ENCODE results near the gene EFR3B. TPM values are rescaled to one million over a fixed set of nuclear protein-coding genes. Genes with fewer than 3 reads are reported as not detected.

EFR3B gene
- polyA plus RNA-seq, 2 of the 4 experiments (the other 2 are of a cell fraction) = 6.5 to 12.5 TPM

GRCh38 chr2:25026008-25026530 lies 15.8 kb upstream of the EFR3B start (continued):
- no peak for TF ChIP-seq JUNB (IDR thresholded peaks at IDR 0.05)
- TF ChIP-seq MYC (IDR thresholded peaks at IDR 0.05; ENCODE audit: borderline replicate concordance, low read length) = no peak
- no peak for TF ChIP-seq EHMT2 (IDR thresholded peaks at IDR 0.05; ENCODE audit: low read depth)
- TF ChIP-seq ZFP36 (IDR thresholded peaks at IDR 0.05; ENCODE audit: borderline replicate concordance, partially characterized antibody) = no peak
- TF ChIP-seq HDAC2 (IDR thresholded peaks at IDR 0.05) = no peak
- no peak for TF ChIP-seq USF2 (IDR thresholded peaks at IDR 0.05)

- H3K27ac ChIP-seq = no peak overlapping the region
- H3K4me1 ChIP-seq = no peaks in the 10 kb centered on the region
- H3K4me3 ChIP-seq = no peak overlapping the region
- TF ChIP-seq TP53 (CRISPR knock-in tag; IDR thresholded peaks at IDR 0.05) (no peak), SREBF2 (IDR thresholded peaks at IDR 0.05) (no peak), CEBPB (IDR thresholded peaks at IDR 0.05) (no peak), SMC3 (IDR thresholded peaks at IDR 0.05) (no peak), FOXS1 (CRISPR knock-in tag; IDR thresholded peaks at IDR 0.05) (no peak), BHLHE40 (IDR thresholded peaks at IDR 0.05; ENCODE audit: low read depth, low read length) (no peak), RAD21 (conservative IDR thresholded peaks at IDR 0.05 in 1 of 2, IDR thresholded peaks at IDR 0.05 in 1 of 2) (no peak)
- no peak overlapping the region for H3K4me2 ChIP-seq
- ChIA-PET CTCF (interaction anchor here (1.7 to 2.2 kb wide), 4 partner anchors 12 to 168 kb away, joined by 3 to 9 read pairs (median 6); partner anchors contain the start of gene EFR3B), POLR2A (interaction anchor here (1.7 kb wide), 1 partner anchor 12 kb away, joined by 6 read pairs; the partner anchor contains the start of gene EFR3B)
- FAIRE-seq (no peak), ATAC-seq (0 out of 6 replicates have a peak, but pooled peaks of 1 of the 2 experiments have one; percentile 24), DNase-seq (ENCODE audit: low read depth in 1 of 2, low spot score in 1 of 2) (peak in 1 of 2 experiments; percentile 15)
- no peaks in the 10 kb centered on the region; the same call in 2 of the 3 replicates for H3K9me3 ChIP-seq
- 68% methylated on average over 4 of the region's 4 CpGs for WGBS (ENCODE audit: missing lambda C conversion rate)
These were observed 12.7 kb upstream of the EFR3B start for GRCh38 chr2:25029183-25029554.

- FAIRE-seq = no peak
- no peak overlapping the region for H3K27ac ChIP-seq
- no peaks in the 10 kb centered on the region for H3K4me1 ChIP-seq
- no peak for ATAC-seq
- no peak for DNase-seq (ENCODE audit: low read depth in 1 of 2, low spot score in 1 of 2)
- 63% methylated on average over 2 of the region's 2 CpGs for WGBS (ENCODE audit: missing lambda C conversion rate)
- H3K9me3 ChIP-seq = no peaks in the 10 kb centered on the region; the same call in 2 of the 3 replicates
- no peak overlapping the region for H3K4me3 ChIP-seq
- no peak overlapping the region for H3K4me2 ChIP-seq
- TF ChIP-seq FOSL2 (IDR thresholded peaks at IDR 0.05) = no peak
- TF ChIP-seq FOSL2 (CRISPR knock-in tag; IDR thresholded peaks at IDR 0.05) = no peak
- TF ChIP-seq GATA3 (IDR thresholded peaks at IDR 0.05; ENCODE audit: borderline replicate concordance) = no peak
- TF ChIP-seq NPAS2 (CRISPR knock-in tag; IDR thresholded peaks at IDR 0.05; ENCODE audit: borderline replicate concordance) = no peak
- TF ChIP-seq HDAC2 (IDR thresholded peaks at IDR 0.05) = no peak
- no peak for TF ChIP-seq JUNB (IDR thresholded peaks at IDR 0.05)
- TF ChIP-seq ZNF302 (CRISPR knock-in tag; IDR thresholded peaks at IDR 0.05) = no peak
- TF ChIP-seq RAD21 (conservative IDR thresholded peaks at IDR 0.05 in 1 of 2, IDR thresholded peaks at IDR 0.05 in 1 of 2) = no peak
- no peak for TF ChIP-seq FOXS1 (CRISPR knock-in tag; IDR thresholded peaks at IDR 0.05)
- no peak for TF ChIP-seq ELK1 (IDR thresholded peaks at IDR 0.05; ENCODE audit: low read depth, low read length)
- TF ChIP-seq CBX2 (IDR thresholded peaks at IDR 0.05; ENCODE audit: borderline replicate concordance, low read depth) = no peak
- no peak for TF ChIP-seq HOXA7 (CRISPR knock-in tag; IDR thresholded peaks at IDR 0.05)
- TF ChIP-seq SMC3 (IDR thresholded peaks at IDR 0.05) = no peak
- no peak for TF ChIP-seq REST (IDR thresholded peaks at IDR 0.05)
- TF ChIP-seq POLR2AphosphoS2 (conservative IDR thresholded peaks at IDR 0.05; ENCODE audit: low read length) = no peak
- TF ChIP-seq CEBPB (IDR thresholded peaks at IDR 0.05) = no peak
- TF ChIP-seq TP53 (CRISPR knock-in tag; IDR thresholded peaks at IDR 0.05) = no peak
- TF ChIP-seq TFCP2L1 (CRISPR knock-in tag; IDR thresholded peaks at IDR 0.05) = no peak
- TF ChIP-seq PBX3 (IDR thresholded peaks at IDR 0.05) = no peak
- ChIA-PET POLR2A (interaction anchor here (1.7 kb wide), 1 partner anchor 11 kb away, joined by 6 read pairs; the partner anchor contains the start of gene EFR3B), CTCF (interaction anchor here (1.0 to 2.6 kb wide), 5 partner anchors 10 to 166 kb away, joined by 3 to 8 read pairs (median 5); partner anchors contain the start of gene EFR3B)
These were observed 11.2 kb upstream of the EFR3B start for GRCh38 chr2:25030702-25031101.
